GM19467 (cell line): ENCODE measurements around the gene OR4X1.
"Not testable (repeated sequence)": the region's sequence is repeated elsewhere in the genome, so short reads cannot be mapped to it uniquely, and the experiment has no call there.

Experiments used
- ATAC-seq: cut with Tn5 transposase; IDR thresholded peaks from one replicate; pipeline ENCODE4 v1.9.1; 2021; ENCODE audit warnings: mild to moderate bottlenecking, moderate library complexity; ENCODE audit not compliant: unreplicated experiment

Gene OR4X1, protein sequence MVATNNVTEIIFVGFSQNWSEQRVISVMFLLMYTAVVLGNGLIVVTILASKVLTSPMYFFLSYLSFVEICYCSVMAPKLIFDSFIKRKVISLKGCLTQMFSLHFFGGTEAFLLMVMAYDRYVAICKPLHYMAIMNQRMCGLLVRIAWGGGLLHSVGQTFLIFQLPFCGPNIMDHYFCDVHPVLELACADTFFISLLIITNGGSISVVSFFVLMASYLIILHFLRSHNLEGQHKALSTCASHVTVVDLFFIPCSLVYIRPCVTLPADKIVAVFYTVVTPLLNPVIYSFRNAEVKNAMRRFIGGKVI

DNA sequence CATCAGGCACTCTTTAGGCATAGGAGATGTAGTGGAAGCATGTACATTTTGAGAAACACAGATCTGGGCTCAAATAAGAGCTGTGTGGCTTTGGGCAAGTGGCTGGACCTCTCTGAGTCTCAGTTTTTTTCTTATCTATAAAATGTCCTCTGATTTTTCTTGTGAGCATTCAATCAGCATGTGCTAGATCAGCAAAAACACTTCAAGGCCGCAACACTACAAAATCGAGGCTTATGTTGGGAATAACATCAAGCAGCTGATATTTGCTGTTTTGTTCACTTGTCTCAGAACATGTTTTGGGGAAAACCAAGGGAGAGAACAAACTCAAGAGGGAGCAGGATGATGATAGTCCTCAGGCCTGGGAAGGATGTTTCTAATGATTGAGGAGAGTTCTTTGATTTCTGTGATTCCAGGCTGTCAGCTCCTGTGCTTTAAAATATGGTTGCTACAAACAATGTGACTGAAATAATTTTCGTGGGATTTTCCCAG, at the start of gene OR4X1:
Gene OR4X1 (plus strand): TSS at position 439 of the 489 bp plus-strand sequence. CDS start 0 bp downstream, at position 439.
- no peak for ATAC-seq

DNA sequence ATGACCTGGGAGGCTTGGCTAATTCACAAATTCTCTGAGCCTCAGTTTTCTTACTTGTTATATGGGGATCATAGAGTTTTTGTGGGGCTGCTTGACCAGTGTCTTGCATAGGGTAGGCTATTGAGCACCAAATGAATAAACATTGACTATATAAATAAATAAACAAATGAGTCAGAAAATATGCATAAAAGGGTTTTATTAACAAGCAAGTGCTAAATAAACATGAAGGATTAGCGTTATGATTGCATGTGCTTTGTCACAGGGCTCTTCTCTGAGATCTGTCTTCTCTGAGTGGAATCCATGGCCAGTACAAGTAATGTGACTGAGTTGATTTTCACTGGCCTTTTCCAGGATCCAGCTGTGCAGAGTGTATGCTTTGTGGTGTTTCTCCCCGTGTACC, 47.2 kb upstream of the OR4X1 start, which contains the start of gene OR4B1:
Gene OR4B1 (plus strand): TSS at position 301 of the 400 bp plus-strand sequence. CDS start 0 bp downstream, at position 301.
- ATAC-seq, result no peak

DNA sequence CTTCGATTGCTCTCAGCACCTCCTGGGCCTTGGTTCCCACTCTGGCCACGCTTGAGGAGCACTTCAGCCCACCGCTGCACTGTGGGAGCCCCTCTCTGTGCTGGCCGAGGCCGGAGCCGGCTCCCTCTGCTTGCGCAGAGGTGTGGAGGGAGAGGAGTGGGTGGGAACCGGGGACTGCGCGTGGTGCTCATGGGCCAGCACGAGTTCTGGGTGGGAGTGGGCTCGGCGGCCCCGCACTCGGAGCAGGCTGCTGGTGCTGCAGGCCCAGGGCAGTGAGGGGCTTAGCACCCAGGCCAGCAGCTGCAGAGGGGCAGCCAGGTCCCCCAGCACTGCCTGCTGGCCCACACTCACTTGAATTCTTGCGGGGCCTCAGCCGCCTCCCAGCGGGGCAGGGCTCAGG, 34.9 kb upstream of the OR4X1 start:
- ATAC-seq, result no peak

DNA sequence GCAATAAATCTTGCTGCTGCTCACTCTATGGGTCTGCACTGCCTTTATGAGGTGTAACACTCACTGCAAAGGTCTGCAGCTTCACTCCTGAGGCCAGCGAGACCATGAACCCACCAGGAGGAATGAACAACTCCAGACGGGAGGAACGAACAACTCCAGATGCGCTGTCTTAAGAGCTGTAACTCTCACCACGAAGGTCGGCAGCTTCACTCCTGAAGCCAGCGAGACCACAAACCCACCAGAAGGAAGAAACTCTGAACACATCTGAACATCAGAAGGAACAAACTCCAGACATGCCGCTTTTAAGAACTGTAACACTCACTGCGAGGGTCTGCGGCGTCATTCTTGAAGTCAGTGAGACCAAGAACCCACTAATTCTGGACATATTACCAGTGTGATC, 33.6 kb upstream of the OR4X1 start:
- not testable (repeated sequence) for ATAC-seq

DNA sequence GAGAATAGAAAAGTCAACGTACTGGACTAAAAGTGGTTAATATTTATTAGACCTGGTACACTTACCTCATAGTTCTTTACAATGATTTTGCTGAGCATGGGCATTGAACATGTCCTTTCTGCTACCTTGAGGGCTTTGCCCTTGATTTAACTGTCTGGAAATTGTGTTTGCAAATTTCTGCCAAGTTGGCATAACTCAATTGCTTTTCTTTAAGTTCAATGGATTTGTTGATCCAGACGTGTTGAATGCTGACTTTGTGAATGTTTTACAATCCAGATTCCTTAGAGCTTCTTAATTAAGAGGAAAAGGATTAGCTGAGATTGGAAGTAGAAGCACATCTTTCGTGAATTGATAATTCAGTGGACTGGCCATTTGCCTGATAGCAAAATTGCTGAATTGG, 25.9 kb upstream of the OR4X1 start:
- no peak for ATAC-seq

DNA sequence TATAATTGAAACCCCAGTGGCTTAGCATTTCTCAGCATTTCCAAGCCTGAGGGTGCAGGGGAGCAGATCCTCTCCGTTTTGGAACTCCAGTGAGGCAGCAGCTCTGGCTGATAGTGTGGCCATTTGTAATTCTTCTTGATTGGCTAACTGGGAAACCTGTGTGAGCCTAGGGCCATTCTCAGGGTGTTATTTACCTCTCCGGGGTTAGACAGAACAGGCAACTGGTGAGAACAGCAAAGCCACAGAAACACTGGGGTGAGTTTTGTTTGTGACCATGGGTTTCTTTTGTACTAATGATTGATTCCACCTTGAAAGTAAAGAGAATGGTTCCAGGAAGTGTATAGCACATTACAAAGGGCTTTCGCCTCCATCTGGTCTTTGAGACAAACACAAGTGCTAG, 21.2 kb upstream of the OR4X1 start:
- no peak for ATAC-seq

DNA sequence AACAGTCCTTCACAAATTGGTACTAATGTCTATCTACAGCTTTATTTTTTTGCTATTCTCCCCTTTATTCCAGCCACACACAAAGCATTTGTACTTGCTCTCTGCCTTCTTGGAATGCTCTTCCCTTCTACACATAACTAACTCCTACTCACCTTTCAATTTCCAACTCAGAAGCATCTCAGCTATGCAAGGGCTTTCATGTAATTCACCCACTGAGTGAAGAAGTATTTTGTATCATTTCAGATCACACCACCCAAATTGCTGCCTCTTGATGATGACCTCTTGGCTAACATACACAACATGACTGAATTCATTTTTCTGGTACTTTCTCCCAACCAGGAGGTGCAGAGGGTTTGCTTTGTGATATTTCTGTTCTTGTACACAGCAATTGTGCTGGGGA, 18.9 kb upstream of the OR4X1 start, which contains the start of gene OR4X2:
Gene OR4X2 (plus strand): TSS at position 301 of the 400 bp plus-strand sequence. CDS start 0 bp downstream, at position 301.
- ATAC-seq, result no peak

DNA sequence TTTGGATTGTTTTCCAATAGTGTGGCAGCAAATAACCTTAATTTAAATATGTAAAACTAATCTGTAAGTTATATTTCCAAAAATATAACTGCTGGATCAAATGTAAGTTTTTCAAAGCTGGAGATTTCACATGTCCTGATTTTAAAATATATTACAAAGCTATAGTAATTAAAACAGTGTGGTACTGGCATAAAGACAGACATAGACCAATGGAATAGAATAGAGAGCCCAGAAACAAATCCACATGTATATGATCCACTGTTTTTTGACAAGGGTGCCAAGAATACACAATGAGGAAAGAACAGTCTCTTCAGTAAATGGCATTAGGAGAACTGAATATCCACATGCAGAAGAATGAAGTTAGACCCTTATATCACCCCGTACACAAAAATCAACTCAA, 14.8 kb upstream of the OR4X1 start:
- ATAC-seq, result no peak

DNA sequence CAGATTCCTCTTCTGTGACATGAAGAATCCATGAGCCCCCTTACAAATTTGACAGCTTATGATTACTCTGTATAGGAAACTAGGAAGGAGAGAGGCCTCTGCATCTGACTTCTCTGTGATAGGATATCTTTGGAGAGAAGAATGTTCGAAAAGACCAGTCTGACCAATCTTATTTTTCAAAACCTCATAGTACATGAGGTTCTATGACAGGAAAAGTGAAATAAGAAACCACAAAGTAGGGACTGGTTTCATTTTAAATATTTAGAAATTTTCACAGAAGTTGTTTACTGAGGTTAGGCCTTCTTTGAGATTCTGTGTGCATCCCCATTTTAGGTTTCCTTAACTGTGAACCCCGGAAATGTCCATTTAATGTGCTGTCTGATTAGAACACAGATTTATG, 2.1 kb upstream of the OR4X1 start:
- no peak for ATAC-seq

DNA sequence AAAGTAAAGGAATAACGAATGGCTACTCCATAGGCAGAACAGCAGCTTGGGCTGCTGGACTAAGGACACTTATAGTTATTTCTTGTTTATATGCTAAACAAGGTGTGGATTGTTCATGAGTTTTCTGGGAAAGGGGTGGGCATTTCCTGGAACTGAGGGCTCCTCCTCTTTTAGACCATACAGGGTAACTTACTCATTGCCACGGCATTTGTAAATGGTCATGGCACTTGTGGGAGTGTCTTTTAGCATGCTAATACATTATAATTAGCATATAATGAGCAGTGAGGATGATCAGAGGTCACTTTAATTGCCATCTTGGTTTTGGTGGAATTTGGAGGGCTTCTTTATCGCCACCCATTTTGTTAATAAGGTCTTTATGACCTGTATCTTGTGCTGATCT, 7.0 kb downstream of the OR4X1 start:
- ATAC-seq, result no peak

DNA sequence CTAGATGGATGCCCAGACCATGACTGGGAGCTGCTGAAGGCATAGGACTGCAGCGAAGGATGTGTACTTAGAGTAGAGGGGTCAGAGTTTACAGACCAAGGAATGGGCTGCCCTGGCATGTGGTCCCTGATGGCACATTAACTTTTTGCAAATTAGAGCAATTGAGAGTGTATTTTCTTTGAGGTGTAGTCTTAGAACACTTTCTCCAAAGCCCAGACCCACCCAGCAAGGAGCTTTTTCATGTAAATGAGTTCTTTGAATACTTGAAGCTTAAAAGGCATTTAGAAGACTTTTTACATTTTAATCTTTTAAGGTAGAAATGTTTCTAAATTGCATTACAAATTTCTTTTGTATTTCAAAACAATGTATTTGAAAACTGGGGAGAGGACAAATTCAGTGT, 8.9 kb downstream of the OR4X1 start:
- ATAC-seq, result no peak

DNA sequence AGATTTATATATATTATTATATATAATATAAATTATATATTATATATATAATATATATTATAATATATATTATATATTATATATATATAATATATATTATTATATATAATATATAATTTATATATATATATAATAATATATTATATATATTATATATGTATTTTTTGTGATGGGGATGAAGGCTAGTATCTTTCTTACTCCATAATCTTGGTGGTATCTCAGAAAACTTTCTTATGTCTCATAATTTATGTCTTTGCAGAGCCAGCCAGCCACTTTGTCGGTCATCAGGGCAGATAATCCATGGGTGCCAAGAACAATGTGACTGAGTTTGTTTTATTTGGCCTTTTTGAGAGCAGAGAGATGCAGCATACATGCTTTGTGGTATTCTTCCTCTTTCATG, 42.3 kb downstream of the OR4X1 start, which contains the start of gene OR4S1:
Gene OR4S1 (plus strand): TSS at position 301 of the 400 bp plus-strand sequence. CDS start 0 bp downstream, at position 301.
- ATAC-seq, result no peak

DNA sequence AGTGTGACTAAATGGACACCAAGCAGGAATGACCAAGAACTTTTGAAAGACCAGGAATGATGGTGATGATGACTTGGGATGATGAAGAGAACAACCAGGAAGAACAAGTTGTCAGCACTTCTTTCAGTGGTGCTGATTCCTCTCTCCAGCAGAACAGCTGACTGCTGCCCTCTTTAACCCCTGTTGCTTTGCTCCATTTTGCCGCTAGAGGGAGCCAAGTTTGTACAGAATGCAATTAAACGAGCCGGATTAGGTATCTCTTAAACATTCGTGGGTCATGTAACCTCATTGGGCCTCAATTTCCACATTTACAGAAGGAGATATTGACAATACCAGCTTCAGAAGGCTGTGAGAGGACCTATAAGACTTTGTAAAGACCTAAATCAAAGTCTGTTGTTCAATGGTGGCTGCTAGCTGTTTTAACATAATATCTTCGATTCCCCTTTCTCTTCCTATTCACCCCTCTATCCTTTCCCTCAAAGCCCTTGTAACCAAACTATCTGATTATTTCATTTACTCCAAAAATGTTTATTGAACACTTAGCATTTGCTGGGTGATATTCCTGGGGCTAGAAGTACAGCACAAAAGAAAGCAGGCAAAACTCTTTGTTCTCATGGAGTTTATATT, 44.2 kb downstream of the OR4X1 start:
- peak; percentile 81 for ATAC-seq

DNA sequence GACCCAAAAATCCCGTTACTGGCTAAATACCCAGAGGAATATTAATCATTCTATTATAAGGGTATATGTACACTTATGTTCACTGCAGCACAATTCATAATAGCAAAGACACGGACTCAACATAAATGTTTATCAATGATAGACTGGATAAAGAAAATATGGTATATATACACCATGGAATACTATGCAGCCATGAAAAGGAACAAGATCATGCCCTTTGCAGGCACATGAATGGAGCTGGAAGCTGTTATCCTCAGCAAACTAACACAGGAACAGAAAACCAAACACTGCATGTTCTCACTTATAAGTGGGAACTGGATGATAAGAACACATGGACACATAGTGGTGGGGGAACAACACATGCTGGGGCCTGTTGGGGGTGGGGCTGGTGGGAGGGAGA, 49.9 kb downstream of the OR4X1 start:
- not testable (repeated sequence) for ATAC-seq
